Measurements from ENCODE around the gene EPRS1.

DNA sequence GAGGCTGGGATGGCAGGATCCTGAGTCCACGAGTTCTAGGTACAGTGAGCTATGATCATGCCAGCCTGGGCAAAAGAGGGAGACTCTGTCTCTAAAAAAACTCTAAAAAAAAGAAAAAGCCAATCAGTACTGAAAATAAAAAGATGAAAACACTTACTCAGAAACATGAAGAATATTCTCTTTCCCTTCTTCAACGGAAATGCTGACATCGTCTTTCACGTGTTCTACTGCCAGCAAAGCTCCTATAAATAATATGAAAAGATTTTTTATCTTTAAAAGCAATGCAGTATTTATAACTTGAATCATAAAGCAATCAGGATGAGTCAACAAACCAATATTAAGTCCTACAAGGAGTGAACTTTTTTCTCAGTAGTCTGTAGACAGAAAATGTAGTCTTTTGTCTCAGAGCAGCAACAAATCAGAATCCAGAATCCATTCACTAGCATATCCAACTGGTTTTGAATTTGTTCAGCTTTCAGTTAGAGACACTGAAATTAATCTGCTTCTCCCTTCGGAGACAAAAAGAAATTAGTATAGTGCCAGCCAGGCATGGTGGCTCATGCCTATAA is 6.2 kb downstream of the EPRS1 start:
- TF ChIP-seq, protein P1, sequence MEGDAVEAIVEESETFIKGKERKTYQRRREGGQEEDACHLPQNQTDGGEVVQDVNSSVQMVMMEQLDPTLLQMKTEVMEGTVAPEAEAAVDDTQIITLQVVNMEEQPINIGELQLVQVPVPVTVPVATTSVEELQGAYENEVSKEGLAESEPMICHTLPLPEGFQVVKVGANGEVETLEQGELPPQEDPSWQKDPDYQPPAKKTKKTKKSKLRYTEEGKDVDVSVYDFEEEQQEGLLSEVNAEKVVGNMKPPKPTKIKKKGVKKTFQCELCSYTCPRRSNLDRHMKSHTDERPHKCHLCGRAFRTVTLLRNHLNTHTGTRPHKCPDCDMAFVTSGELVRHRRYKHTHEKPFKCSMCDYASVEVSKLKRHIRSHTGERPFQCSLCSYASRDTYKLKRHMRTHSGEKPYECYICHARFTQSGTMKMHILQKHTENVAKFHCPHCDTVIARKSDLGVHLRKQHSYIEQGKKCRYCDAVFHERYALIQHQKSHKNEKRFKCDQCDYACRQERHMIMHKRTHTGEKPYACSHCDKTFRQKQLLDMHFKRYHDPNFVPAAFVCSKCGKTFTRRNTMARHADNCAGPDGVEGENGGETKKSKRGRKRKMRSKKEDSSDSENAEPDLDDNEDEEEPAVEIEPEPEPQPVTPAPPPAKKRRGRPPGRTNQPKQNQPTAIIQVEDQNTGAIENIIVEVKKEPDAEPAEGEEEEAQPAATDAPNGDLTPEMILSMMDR (IDR thresholded peaks at IDR 0.05) = no peak
- no peak for TF ChIP-seq POLR2A (IDR thresholded peaks at IDR 0.05)
